OCI-LY3 (cell line): ENCODE measurements around the gene RHOH.

ENCODE experiments used
- EZH2phosphoT487 ChIP-seq: fragments of 200-600 bp; shearing (Covaris generic); IDR thresholded peaks from 2 replicates; pipeline ENCODE4 v1.6.1; 2018; ENCODE audit warnings: antibody characterized with exemption, mixed run types, low read depth
- TF ChIP-seq, protein P1 (sequence below): fragments of 200-600, 300-600 bp; sonication (generic); IDR thresholded peaks from 2 replicates; pipeline ENCODE4 v1.5.1; 2014; ENCODE audit warnings: antibody characterized with exemption, low read length, low read depth

GRCh38 chr4:40241026-40241425 lies 44.2 kb downstream of the RHOH start:
- TF ChIP-seq, protein P1, sequence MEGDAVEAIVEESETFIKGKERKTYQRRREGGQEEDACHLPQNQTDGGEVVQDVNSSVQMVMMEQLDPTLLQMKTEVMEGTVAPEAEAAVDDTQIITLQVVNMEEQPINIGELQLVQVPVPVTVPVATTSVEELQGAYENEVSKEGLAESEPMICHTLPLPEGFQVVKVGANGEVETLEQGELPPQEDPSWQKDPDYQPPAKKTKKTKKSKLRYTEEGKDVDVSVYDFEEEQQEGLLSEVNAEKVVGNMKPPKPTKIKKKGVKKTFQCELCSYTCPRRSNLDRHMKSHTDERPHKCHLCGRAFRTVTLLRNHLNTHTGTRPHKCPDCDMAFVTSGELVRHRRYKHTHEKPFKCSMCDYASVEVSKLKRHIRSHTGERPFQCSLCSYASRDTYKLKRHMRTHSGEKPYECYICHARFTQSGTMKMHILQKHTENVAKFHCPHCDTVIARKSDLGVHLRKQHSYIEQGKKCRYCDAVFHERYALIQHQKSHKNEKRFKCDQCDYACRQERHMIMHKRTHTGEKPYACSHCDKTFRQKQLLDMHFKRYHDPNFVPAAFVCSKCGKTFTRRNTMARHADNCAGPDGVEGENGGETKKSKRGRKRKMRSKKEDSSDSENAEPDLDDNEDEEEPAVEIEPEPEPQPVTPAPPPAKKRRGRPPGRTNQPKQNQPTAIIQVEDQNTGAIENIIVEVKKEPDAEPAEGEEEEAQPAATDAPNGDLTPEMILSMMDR = no peak
- TF ChIP-seq EZH2phosphoT487 = no peak
